Epithelial cell of esophagus (primary cell): Measurements from ENCODE around the gene SORL1.

Experiments used
- DNase-seq: peaks from one replicate; pipeline ENCODE4 v3.0.0; 2010; ENCODE audit warnings: low read depth
- H3K4me3 ChIP-seq: 2 replicates; pipeline ENCODE4 v1.5.1; 2011; ENCODE audit warnings: mild to moderate bottlenecking, low read length, control low read depth
- CTCF ChIP-seq: IDR thresholded peaks from 2 replicates; pipeline ENCODE4 v1.5.1; 2011; ENCODE audit warnings: low read depth, mild to moderate bottlenecking, low read length, control low read depth, inconsistent platforms; ENCODE audit not compliant: insufficient read depth; ENCODE audit errors: missing control alignments

Gene SORL1

GRCh38 chr11:121534131-121535093, 82.3 kb downstream of the SORL1 start:
- peak; percentile 73 for TF ChIP-seq CTCF
- DNase-seq, result peak; percentile 60
- H3K4me3 ChIP-seq, result no peak overlapping the region

- peak; percentile 65 for DNase-seq
- H3K4me3 ChIP-seq, result no peak overlapping the region
- no peak for TF ChIP-seq CTCF
Measured at GRCh38 chr11:121535129-121535796, 83.1 kb downstream of the SORL1 start.

- no peak for DNase-seq
- no peak overlapping the region for H3K4me3 ChIP-seq
- no peak for TF ChIP-seq CTCF
Measured at GRCh38 chr11:121536126-121536525, 84.0 kb downstream of the SORL1 start.

- H3K4me3 ChIP-seq, result no peak overlapping the region
- TF ChIP-seq CTCF, result no peak
- DNase-seq, result no peak
Measured at GRCh38 chr11:121538054-121538453, 85.9 kb downstream of the SORL1 start.

- DNase-seq, result no peak
- H3K4me3 ChIP-seq, result no peak overlapping the region
- no peak for TF ChIP-seq CTCF
Measured at GRCh38 chr11:121539000-121539399, 86.9 kb downstream of the SORL1 start.

GRCh38 chr11:121540627-121541026, 88.5 kb downstream of the SORL1 start:
- peak; percentile 89 for DNase-seq
- no peak overlapping the region for H3K4me3 ChIP-seq
- no peak for TF ChIP-seq CTCF
